HG03159 (cell line): ENCODE results near the gene MCFD2.
A peak's percentile ranks its signal among the peaks of the same experiment; 100 is the strongest.

Experiments used
- ATAC-seq: cut with Tn5 transposase; IDR thresholded peaks from one replicate; pipeline ENCODE4 v1.9.1; 2021; ENCODE audit warnings: mild to moderate bottlenecking, moderate library complexity; ENCODE audit not compliant: unreplicated experiment

MCFD2 gene

GRCh38 chr2:46939626-46940359 lies 24.2 kb upstream of the MCFD2 start:
- ATAC-seq: no peak

GRCh38 chr2:46937471-46937901 lies 21.9 kb upstream of the MCFD2 start:
- no peak for ATAC-seq

DNA sequence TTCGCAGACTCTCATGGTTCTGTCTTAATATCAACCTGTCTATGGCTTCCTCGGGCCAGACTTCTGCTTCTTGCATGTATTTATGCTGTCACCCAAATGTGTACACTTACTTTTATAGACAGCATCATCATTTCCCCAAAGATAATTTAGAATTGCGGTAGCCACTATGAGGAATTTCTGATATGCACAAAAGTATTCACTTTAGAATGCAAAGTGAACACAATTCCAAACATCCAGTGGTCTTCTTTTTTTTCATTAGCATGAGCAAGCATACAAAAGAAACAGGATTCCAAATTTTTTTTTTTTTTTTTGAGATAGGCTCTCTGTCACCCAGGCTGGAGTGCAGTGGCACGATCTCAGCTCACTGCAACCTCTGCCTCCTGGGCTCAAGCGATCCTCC lies 21.0 kb upstream of the MCFD2 start:
- ATAC-seq: no peak

DNA sequence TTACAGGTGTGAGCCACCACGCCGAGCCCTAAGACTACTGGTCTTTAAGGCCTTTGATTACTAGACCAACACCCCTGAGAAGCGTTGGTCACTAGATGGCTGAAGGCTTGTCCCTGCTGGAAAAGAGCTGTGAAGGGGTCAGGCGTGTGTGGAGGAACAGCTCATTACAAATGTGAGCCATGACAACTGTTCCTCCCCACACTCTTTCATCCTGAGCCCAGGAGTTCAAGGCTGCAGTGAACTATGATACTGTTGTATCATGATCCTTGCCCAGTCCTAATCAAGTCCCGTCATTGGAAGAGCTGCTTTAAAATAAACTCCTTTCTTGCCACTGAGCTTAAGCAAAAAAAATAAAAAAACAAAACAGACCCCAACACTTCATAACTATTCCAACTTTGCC lies 19.5 kb upstream of the MCFD2 start:
- ATAC-seq: no peak

GRCh38 chr2:46929612-46930011 lies 14.0 kb upstream of the MCFD2 start:
- no peak for ATAC-seq

- ATAC-seq: no peak
Observed at GRCh38 chr2:46926863-46927262, 11.3 kb upstream of the MCFD2 start.

- ATAC-seq: no peak
Observed at GRCh38 chr2:46925474-46926351, 10.1 kb upstream of the MCFD2 start.

- no peak for ATAC-seq
Observed at GRCh38 chr2:46924608-46925007, 9.0 kb upstream of the MCFD2 start.

GRCh38 chr2:46924038-46924437 lies 8.4 kb upstream of the MCFD2 start:
- no peak for ATAC-seq

DNA sequence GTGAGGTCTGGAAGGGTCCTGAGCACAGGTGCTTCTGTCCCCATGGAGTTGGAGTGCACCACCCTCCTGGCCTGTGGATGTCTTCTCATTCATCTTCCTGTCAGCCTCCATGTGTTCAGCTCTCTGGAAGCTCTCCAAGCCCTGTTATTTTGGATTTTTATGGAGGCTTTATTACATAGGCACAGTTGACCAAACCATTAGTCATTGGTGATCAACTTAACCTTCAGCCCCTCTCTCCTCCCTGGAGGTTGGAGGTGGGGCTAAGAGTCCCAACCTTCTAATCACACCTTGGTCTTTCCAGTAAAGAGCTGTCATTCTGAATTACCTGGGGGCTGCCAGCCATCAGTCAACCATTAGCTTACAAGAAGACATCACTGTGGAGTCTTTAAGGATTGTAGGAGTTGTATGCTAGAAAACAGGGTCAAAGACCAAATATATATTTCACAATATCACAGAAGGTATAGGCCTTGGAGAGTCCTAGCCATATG lies 7.5 kb upstream of the MCFD2 start:
- ATAC-seq: no peak

DNA sequence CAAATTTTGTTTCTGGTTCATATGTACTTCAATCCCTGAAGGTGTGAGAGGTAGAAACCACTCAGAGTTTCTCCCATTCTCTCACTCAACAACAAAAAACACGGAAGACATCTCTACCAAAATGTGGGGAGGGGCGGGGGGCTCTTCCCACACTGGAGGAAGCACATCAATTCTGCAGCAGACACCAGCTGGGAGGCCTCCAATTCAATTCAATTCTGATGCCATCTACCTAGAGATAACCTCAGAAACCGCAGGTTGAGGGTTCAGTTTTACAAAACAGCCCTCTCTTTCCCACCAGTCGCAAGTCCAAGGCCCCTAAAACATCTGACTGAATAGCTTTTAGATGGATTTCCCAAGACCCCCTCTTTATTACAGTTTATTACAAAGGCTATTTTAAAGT lies 7.0 kb upstream of the MCFD2 start:
- ATAC-seq: no peak

DNA sequence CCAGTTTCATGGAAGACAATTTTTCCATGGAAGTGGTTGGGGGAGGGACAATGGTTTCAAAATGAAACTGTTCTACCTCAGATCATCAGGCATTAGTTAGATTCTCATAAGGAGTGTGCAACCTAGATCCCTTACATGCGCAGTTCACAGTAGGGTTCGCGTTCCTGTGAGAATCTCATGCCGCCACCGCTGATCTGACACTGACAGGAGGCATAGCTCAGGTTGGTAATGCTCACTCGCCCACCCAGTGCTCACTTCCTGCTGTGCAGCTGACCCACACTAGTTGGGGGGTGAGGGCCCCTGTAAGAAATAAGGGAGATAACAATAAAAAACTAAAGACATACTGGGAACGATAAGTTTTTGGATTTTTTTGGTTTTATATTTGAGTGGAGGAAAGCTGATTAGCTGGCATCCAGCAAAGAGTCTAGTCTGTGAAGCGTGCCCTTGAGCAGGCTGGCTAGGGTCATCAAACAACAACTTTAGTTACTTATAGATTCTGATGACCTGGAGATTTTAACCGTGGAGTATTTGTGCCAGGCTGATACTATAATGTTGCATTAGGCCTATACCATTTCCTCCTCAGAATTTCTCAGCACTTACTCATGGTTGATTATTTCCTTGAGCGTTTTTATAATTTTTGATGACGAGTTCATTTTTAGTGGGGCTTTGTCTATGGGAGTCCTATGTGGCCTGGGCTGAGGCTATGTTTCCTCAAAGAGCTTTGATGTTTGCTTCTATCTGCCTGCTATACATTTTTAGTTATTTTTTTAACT lies 6.3 kb upstream of the MCFD2 start:
- ATAC-seq: no peak

DNA sequence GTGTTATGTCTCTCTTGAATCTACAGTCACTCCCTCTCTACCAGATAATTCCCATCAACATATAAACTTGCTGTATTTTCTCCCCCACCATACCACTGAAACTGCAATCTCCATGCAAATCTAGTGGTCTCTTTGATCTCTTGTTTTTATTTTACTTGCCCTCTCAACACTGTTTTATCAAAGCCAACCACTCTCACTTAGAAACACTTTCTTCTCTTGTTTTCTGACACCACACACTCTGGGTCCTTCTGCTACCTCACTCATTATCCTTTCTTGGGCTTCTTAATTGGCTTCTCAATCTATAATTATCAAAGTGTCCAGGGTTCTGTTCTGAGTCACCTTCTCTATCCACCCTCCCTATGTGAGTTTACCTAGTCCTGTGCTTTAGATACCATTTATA lies 2.0 kb upstream of the MCFD2 start:
- ATAC-seq: no peak

GRCh38 chr2:46915811-46916630 lies 415 bp upstream of the MCFD2 start:
- peak; percentile 81 for ATAC-seq

DNA sequence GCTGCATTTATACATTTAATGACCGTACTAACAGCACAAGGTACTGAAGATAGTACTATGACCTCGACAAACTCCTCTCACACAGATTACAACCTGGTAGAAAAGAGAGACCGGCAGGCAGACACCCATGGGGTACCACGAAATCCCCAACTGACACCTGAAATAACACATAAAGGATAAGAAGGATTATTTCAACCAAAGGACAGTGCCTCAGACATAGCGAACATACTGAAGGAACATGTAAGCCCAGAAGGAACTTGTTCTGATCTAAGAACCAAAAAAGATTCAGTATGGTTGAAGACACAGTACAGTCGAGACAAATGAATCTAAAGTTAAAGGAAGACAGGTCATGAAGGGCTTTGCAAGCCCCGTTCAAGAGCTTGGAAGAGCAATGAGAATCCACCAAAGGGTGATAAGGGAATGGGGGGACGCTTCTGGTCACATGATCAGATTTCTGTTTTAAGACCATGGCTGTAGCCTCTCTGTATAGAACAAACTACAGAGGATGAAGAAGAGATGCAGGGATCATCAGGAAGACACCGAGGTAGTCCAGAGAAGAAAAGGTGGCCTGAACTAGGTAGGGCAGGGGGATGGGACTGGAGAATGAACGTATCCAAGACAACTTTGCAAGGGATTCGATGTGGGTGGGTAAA lies 902 bp downstream of the MCFD2 start:
- no peak for ATAC-seq

DNA sequence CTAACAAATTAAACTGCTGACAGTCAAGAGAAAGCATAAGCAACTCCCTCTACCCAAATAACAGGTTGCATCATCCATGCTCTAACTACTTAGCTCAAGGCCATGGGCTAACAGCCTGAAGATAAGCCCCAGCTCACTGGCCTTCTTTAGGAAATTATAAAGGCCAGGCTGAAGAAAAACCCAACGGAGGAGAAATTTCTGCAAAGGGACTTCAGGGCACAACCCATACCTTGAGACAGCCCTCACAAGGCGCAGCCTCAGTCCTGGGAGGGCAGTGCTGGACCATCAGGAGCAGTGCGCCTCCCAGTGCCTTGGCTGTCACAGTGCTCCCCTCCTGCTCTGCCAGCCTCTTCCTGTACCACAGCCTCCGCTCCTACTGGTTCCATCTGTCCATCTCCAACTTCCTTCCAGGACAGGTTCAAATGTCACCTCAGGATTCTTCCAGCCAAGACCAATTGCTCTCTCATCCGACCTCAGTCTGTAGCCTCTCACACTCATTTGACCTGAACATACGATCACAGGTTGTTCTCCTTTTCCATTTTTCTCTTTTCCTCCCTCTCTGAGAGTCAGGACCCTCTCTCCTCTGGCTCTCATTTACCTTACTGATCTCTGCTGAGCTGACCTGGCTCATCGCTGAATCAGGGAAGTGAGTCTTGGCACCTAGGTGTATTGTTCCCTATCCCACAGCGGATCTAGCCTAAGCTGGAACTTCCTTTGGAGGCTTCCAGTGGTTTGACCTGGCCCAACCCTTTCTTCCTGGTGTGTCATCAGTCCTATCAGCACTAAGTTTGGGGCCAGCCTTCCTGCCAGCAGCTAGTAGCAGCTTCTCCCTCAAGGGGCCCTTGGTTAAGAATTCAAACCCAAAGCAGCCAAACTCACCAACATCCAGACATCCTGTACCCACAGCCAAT lies 1.9 kb downstream of the MCFD2 start:
- ATAC-seq: no peak

- ATAC-seq: peak; percentile 83
Observed at GRCh38 chr2:46909771-46910419, 5.7 kb downstream of the MCFD2 start.

DNA sequence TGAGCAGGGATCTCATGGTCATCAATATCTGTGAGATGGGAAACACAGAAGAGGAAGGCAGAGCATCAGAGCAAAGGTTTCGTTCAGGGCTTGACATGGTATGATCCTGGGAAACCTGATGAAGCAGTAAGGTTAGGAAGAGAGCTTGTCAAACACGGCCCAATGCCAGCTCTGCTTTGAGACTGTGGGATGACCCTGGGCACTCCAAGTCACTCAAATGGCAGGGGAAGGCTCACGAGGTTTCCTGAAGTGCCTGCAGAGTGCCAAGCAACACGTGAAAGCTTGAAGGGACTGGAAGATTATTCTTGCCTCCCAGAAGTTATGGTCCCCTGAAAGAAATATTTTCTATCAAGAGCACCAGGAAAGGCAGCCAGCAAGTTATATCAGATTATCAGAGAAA lies 6.5 kb downstream of the MCFD2 start:
- no peak for ATAC-seq
